ENCODE measurements around the gene NBEA. TPM values are rescaled to one million over a fixed set of nuclear protein-coding genes. Genes with fewer than 3 reads are reported as not detected.

NBEA gene
- total RNA-seq, 3 donors from 2014 or later = 3.5 to 27.2 (median 5.2) TPM

DNA sequence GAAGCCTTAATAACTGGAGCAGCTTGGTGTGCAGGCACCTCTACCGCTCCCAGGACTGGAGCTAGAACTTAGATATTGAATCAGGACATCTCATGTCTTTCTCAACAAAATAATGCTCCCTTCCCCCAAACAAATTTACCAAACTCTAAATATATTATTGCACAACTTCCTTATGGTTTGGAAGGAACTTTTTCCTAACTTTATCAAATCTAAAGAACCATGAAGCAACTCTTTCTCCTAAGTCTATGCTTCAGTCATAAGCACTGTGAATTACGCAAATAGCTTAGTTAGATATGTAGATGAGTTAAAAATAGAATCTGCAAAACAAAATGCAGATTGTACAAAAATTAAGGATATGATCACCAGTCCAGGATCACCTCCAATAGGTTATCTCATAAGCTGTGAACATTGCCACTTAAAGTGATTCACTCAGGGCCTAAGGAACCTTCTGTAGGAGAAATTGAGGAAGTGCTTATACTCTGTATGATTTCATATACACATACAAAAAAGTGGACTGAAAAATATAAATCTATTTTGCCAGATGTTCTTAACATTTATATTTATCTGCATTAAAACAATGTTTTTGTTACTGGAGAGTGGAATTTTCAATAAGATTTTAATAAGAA lies 554.8 kb downstream of the NBEA start:
- no peaks in the 10 kb centered on the region for H3K9me3 ChIP-seq
- H3K36me3 ChIP-seq (ENCODE audit: low read depth) = no peaks in the 10 kb centered on the region
- intact Hi-C loops (cut with DNase I, micrococcal nuclease) = no loop called here
- TF ChIP-seq, protein P1, sequence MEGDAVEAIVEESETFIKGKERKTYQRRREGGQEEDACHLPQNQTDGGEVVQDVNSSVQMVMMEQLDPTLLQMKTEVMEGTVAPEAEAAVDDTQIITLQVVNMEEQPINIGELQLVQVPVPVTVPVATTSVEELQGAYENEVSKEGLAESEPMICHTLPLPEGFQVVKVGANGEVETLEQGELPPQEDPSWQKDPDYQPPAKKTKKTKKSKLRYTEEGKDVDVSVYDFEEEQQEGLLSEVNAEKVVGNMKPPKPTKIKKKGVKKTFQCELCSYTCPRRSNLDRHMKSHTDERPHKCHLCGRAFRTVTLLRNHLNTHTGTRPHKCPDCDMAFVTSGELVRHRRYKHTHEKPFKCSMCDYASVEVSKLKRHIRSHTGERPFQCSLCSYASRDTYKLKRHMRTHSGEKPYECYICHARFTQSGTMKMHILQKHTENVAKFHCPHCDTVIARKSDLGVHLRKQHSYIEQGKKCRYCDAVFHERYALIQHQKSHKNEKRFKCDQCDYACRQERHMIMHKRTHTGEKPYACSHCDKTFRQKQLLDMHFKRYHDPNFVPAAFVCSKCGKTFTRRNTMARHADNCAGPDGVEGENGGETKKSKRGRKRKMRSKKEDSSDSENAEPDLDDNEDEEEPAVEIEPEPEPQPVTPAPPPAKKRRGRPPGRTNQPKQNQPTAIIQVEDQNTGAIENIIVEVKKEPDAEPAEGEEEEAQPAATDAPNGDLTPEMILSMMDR (IDR thresholded peaks at IDR 0.05) = no peak
- DNase-seq (no peak), ATAC-seq (no peak)
- no peaks in the 10 kb centered on the region for H3K4me1 ChIP-seq (ENCODE audit: low read depth)
- H3K4me3 ChIP-seq = no peak overlapping the region

DNA sequence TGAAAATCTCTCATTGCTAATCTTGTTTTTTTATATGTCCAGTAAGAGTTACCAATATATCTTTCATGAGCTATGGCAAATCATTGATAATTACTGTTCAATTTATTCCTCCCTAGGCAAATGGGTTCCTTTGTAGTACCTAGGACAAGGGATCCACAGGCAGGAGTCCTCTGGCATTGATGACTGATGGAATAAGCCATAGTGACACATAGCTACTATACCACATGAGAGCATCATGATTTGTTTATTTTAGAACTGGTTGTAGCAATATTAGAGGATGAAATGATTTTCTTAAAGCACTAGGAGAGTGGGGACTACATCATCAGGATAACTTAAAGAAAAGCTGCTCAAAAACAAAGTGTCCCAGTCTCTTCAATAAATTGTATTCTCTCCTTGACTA lies 556.2 kb downstream of the NBEA start:
- intact Hi-C loops (cut with DNase I, micrococcal nuclease) = no loop called here
- H3K4me3 ChIP-seq = no peak overlapping the region
- DNase-seq (no peak), ATAC-seq (no peak)
- TF ChIP-seq, protein P1 (IDR thresholded peaks at IDR 0.05) = no peak
- H3K4me1 ChIP-seq (ENCODE audit: low read depth) = no peaks in the 10 kb centered on the region
- H3K36me3 ChIP-seq (ENCODE audit: low read depth) = no peaks in the 10 kb centered on the region
- no peaks in the 10 kb centered on the region for H3K9me3 ChIP-seq

DNA sequence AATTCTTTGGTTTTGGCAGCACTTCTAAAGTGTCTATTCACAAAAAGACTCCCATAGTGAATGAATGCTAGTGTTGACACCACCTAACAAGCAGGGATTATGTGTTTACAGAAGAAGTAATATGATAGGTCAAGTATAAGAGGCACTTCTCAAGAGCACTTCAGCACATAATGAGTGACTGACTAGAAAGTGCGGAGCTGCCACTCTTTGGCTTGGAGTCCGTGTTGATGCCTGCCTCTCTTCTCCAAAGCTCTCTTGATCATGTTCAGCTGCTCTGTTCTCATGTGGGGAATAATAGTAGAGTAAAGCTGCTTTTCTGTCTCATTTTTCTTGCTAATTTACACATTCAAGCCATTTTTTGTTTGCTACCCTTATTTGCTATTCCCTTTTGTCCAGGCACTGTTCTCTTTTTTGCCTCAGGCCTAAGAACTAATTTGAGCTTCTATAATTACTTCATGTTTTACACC lies 557.2 kb downstream of the NBEA start:
- H3K9me3 ChIP-seq = no peaks in the 10 kb centered on the region
- TF ChIP-seq, protein P1 (IDR thresholded peaks at IDR 0.05) = no peak
- DNase-seq (no peak), ATAC-seq (no peak)
- intact Hi-C loops (cut with DNase I, micrococcal nuclease) = no loop called here
- no peaks in the 10 kb centered on the region for H3K4me1 ChIP-seq (ENCODE audit: low read depth)
- no peak overlapping the region for H3K4me3 ChIP-seq
- H3K36me3 ChIP-seq (ENCODE audit: low read depth) = no peaks in the 10 kb centered on the region

DNA sequence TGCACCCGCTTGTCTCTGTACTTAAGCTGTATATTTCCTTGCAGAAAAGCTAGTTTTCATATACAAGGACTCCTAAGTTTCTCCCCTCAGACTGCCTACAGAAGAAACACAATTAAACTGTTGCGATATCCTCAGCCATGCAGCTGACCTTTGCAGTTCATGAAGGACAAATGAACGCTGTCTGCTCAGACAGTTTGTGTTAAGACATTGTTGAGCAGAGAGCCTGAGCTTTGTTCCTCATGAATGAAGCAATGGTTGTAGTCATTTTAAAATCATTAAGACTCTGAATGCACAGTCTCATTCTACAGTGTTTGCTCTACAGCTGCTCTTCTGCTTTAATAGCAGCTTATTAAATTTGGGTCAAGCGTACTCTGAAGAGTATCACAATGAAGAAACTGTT lies 557.6 kb downstream of the NBEA start:
- intact Hi-C loops (cut with DNase I, micrococcal nuclease) = no loop called here
- no peaks in the 10 kb centered on the region for H3K9me3 ChIP-seq
- H3K4me1 ChIP-seq (ENCODE audit: low read depth) = no peaks in the 10 kb centered on the region
- no peak overlapping the region for H3K4me3 ChIP-seq
- no peak for ATAC-seq
- TF ChIP-seq, protein P1 (IDR thresholded peaks at IDR 0.05) = no peak
- no peaks in the 10 kb centered on the region for H3K36me3 ChIP-seq (ENCODE audit: low read depth)
- no peak for DNase-seq

DNA sequence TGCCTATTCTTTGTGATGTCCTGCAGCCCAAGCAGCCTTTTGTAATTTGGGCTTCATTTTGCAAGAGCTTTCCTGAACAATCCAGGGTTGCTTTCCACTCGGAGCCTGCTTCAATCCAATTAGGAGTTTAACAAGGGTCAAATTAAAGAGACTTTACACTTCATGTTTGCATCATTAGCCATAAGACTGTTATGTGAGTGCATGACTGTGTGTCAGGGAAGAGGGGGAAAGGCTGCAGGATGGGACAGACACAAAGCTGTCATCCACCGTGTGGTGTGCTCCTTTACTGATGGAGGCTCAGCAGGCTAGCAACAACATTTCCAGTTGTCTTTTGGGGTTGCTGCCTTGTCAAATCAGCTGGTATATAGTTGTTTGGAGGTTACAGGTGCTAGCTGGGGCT lies 558.1 kb downstream of the NBEA start:
- TF ChIP-seq, protein P1 (IDR thresholded peaks at IDR 0.05) = no peak
- ATAC-seq (no peak), DNase-seq (no peak)
- Histone ChIP-seq H3K36me3 (ENCODE audit: low read depth) (no peaks in the 10 kb centered on the region), H3K4me1 (ENCODE audit: low read depth) (no peaks in the 10 kb centered on the region), H3K4me3 (no peak overlapping the region), H3K9me3 (no peaks in the 10 kb centered on the region)
- intact Hi-C loops (cut with DNase I, micrococcal nuclease) = no loop called here
